Stimulated activated CD4-positive, alpha-beta T cell treated with anti-CD3 and anti-CD28 coated beads, Interleukin-1b, Interleukin-23, amount 100 ng/mL, for 4 hours (primary cell): ENCODE measurements around the gene TVP23A.
"Not testable (repeated sequence)": the region's sequence is repeated elsewhere in the genome, so short reads cannot be mapped to it uniquely, and the experiment has no call there.

ENCODE experiments used
- DNase-seq, 2 donors: peaks; one replicate each; pipeline ENCODE4 v3.0.0-alpha.2; 2020; ENCODE audit warnings: low read depth in 2 of 2

TVP23A gene

GRCh38 chr16:10799736-10800135 lies 18.9 kb downstream of the TVP23A start:
- no peak for DNase-seq

GRCh38 chr16:10791048-10791447 lies 27.5 kb downstream of the TVP23A start:
- no peak for DNase-seq

- not testable (repeated sequence) for DNase-seq
Measured at GRCh38 chr16:10788630-10789029, 30.0 kb downstream of the TVP23A start.

- DNase-seq = no peak
Measured at GRCh38 chr16:10787304-10787703, 31.3 kb downstream of the TVP23A start.

- no peak for DNase-seq
Measured at GRCh38 chr16:10782628-10783027, 36.0 kb downstream of the TVP23A start.

- DNase-seq = no peak
Measured at GRCh38 chr16:10780628-10781027, 38.0 kb downstream of the TVP23A start.

GRCh38 chr16:10779908-10780307 lies 38.7 kb downstream of the TVP23A start:
- not testable (repeated sequence) for DNase-seq

GRCh38 chr16:10777356-10777755 lies 41.2 kb downstream of the TVP23A start:
- DNase-seq = no peak

- DNase-seq = not testable (repeated sequence)
Measured at GRCh38 chr16:10776923-10777322, 41.7 kb downstream of the TVP23A start.

- no peak for DNase-seq
Measured at GRCh38 chr16:10776280-10776679, 42.3 kb downstream of the TVP23A start.

- no peak for DNase-seq
Measured at GRCh38 chr16:10770907-10771306, 47.7 kb downstream of the TVP23A start.

- no peak for DNase-seq
Measured at GRCh38 chr16:10769381-10769780, 49.2 kb downstream of the TVP23A start.

- no peak for DNase-seq
Measured at GRCh38 chr16:10767127-10767526, 51.5 kb downstream of the TVP23A start.

GRCh38 chr16:10765772-10766171 lies 52.8 kb downstream of the TVP23A start:
- DNase-seq = no peak

GRCh38 chr16:10763456-10763855 lies 55.1 kb downstream of the TVP23A start:
- no peak for DNase-seq

- DNase-seq = no peak
Measured at GRCh38 chr16:10762336-10763016, 56.1 kb downstream of the TVP23A start.

GRCh38 chr16:10761373-10761772 lies 57.2 kb downstream of the TVP23A start:
- DNase-seq = no peak

- DNase-seq = no peak
Measured at GRCh38 chr16:10760858-10761257, 57.7 kb downstream of the TVP23A start.

GRCh38 chr16:10756574-10756973 lies 62.0 kb downstream of the TVP23A start:
- DNase-seq = no peak

- DNase-seq = no peak
Measured at GRCh38 chr16:10754941-10755340, 63.7 kb downstream of the TVP23A start.

GRCh38 chr16:10753670-10754069 lies 64.9 kb downstream of the TVP23A start:
- no peak for DNase-seq

GRCh38 chr16:10752843-10753523 lies 65.6 kb downstream of the TVP23A start:
- no peak for DNase-seq

GRCh38 chr16:10751291-10751697 lies 67.3 kb downstream of the TVP23A start:
- no peak for DNase-seq

GRCh38 chr16:10750793-10751192 lies 67.8 kb downstream of the TVP23A start:
- no peak for DNase-seq
